Neuronal stem cell (in vitro differentiated cells): ENCODE results near the gene LGALS3BP.
A peak's percentile ranks its signal among the peaks of the same experiment; 100 is the strongest.

Source experiments
- DNase-seq: peaks from one replicate; pipeline ENCODE4 v3.0.0-alpha.2; 2013; ENCODE audit warnings: low spot score
- H2AFZ ChIP-seq: one replicate; pipeline ENCODE4 v1.6.1; 2013; ENCODE audit warnings: mild to moderate bottlenecking, low read length, inconsistent platforms
- H2AK5ac ChIP-seq: 2 replicates; pipeline ENCODE4 v1.6.1; 2013; ENCODE audit warnings: low read depth, mild to moderate bottlenecking, inconsistent platforms, low read length, moderate library complexity, mixed read lengths
- H2BK120ac ChIP-seq: 2 replicates; pipeline ENCODE4 v1.6.1; 2013; ENCODE audit warnings: low read depth, mild to moderate bottlenecking, inconsistent platforms, low read length, moderate library complexity, mixed read lengths
- H2BK12ac ChIP-seq: one replicate; pipeline ENCODE4 v1.6.1; 2013; ENCODE audit warnings: low read length, inconsistent platforms
- H2BK15ac ChIP-seq: 2 replicates; pipeline ENCODE4 v1.6.1; 2013; ENCODE audit warnings: mild to moderate bottlenecking, low read length, inconsistent platforms, mixed read lengths
- H2BK5ac ChIP-seq: one replicate; pipeline ENCODE4 v1.6.1; 2013; ENCODE audit warnings: inconsistent platforms, mild to moderate bottlenecking, low read length, moderate library complexity
- H3K14ac ChIP-seq: one replicate; pipeline ENCODE4 v1.6.1; 2013; ENCODE audit warnings: low read length, inconsistent platforms
- H3K18ac ChIP-seq: 2 replicates; pipeline ENCODE4 v1.6.1; 2013; ENCODE audit warnings: low read length, inconsistent platforms
- H3K23ac ChIP-seq: 2 replicates; pipeline ENCODE4 v1.6.1; 2013; ENCODE audit warnings: low read depth, mild to moderate bottlenecking, mixed read lengths, low read length, inconsistent platforms; ENCODE audit not compliant: poor library complexity
- H3K27ac ChIP-seq: replicated peaks from 3 replicates; pipeline ENCODE4 v1.5.1; 2013; ENCODE audit warnings: low read length, inconsistent platforms
- H3K27me3 ChIP-seq, 3 experiments: 2 replicates each; pipeline ENCODE4 v1.6.1; 2013; ENCODE audit warnings: low read length in 3 of 3, mild to moderate bottlenecking in 2 of 3, inconsistent platforms in 1 of 3, low read depth in 1 of 3, mixed read lengths in 1 of 3, moderate library complexity in 1 of 3; ENCODE audit not compliant: control insufficient read depth in 3 of 3, insufficient read depth in 3 of 3
- H3K36me3 ChIP-seq, 2 donors: replicated peaks in 1 of 2; 2 replicates each; pipeline ENCODE4 v1.6.1; 2013; ENCODE audit warnings: low read length in 2 of 2; ENCODE audit not compliant: control insufficient read depth in 2 of 2, insufficient read depth in 2 of 2
- H3K4ac ChIP-seq: 2 replicates; pipeline ENCODE4 v1.6.1; 2013; ENCODE audit warnings: inconsistent platforms, mild to moderate bottlenecking, low read length, moderate library complexity
- H3K4me1 ChIP-seq, 2 donors: 1 replicate in 1 of 2; 2 replicates in 1 of 2; pipeline ENCODE4 v1.6.1; 2013; ENCODE audit warnings: low read length in 2 of 2, low read depth in 1 of 2; ENCODE audit not compliant: control insufficient read depth in 2 of 2, insufficient read depth in 1 of 2
- H3K4me2 ChIP-seq: one replicate; pipeline ENCODE4 v1.6.1; 2013; ENCODE audit warnings: mild to moderate bottlenecking, low read length, inconsistent platforms; ENCODE audit not compliant: insufficient read depth, poor library complexity, severe bottlenecking
- H3K4me3 ChIP-seq, 2 donors: 2 replicates each; pipeline ENCODE4 v1.5.1; 2013; ENCODE audit warnings: low read length in 2 of 2, mild to moderate bottlenecking in 2 of 2, inconsistent platforms in 1 of 2, moderate library complexity in 1 of 2
- H3K79me1 ChIP-seq: one replicate; pipeline ENCODE4 v1.6.1; 2013; ENCODE audit warnings: low read depth, mild to moderate bottlenecking, inconsistent platforms, low read length, moderate library complexity
- H3K9ac ChIP-seq: one replicate; pipeline ENCODE4 v1.6.1; 2013; ENCODE audit warnings: mild to moderate bottlenecking, low read depth, low read length, inconsistent platforms; ENCODE audit not compliant: poor library complexity
- H3K9me3 ChIP-seq, 2 donors: replicated peaks in 1 of 2; 2 replicates each; pipeline versions ENCODE3 to v1.6.1; 2013; ENCODE audit warnings: low read length in 2 of 2, mild to moderate bottlenecking in 2 of 2, inconsistent platforms in 1 of 2, low read depth in 1 of 2, mixed read lengths in 1 of 2, moderate library complexity in 1 of 2; ENCODE audit not compliant: control insufficient read depth in 2 of 2, insufficient read depth in 1 of 2
- H4K8ac ChIP-seq: one replicate; pipeline ENCODE4 v1.6.1; 2013; ENCODE audit warnings: low read depth, mild to moderate bottlenecking, inconsistent platforms, low read length, moderate library complexity
- H4K91ac ChIP-seq: one replicate; pipeline ENCODE4 v1.6.1; 2013; ENCODE audit warnings: low read length, low read depth, mild to moderate bottlenecking, inconsistent platforms; ENCODE audit not compliant: poor library complexity
- WGBS, 2 donors: extraction: QIAGEN DNeasy Blood & Tissue Kit; methylation state at CpG; one replicate each; pipeline ENCODE4 v1.1.7; 2013; ENCODE audit warnings: missing lambda C conversion rate in 2 of 2, mixed read lengths in 1 of 2; ENCODE audit not compliant: insufficient read length in 2 of 2, insufficient replicate concordance in 1 of 2; ENCODE audit errors: extremely low coverage in 2 of 2; 5-methylcytosine and 5-hydroxymethylcytosine counted together

Gene LGALS3BP

DNA sequence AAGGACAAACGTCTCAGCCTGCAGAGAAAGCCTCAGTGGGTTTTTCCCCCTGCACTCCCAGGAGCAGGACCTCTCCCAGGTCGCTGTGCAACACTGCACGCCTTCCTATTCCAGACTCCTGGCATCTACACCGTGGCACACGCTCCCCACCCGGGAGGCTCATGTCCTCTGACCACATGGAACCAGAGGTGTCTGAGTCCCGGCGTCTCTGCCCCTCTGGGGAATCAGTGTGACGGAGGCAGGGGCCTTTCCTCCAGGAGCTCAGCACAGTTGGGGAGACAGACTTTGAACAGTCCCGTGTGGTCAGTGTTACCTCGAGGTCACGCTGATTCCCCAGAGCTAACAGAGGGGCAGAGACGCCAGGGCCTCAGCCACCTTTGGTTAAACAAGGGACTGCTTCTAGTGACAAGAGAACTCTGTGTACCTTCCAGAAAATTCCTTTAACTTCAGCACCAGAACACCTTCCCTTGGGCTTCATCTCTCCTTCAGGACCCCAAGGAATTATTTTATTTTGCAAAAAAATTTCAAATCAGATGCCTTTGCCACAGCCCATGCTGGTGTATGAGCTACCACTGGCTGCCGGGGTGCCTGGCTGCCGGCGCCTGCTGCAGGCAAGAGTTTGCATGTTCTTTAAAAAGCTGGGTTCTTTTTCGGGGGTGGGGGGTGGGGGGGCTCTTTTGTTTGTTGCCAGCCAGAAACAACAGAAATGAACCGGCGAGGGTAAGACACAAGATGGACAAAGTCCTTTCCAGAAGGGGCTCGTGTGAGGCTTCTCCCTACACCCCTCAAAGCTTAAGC is 23.3 kb upstream of the LGALS3BP start:
- Histone ChIP-seq H2BK120ac (no peak overlapping the region), H2BK5ac (no peak overlapping the region), H3K4me1 (peaks cover 4 to 6% of the 10 kb centered on the region in 2 donors), H3K27ac (no peak overlapping the region), H3K4me2 (no peak overlapping the region), H3K14ac (no peak overlapping the region), H4K91ac (no peak overlapping the region), H3K4me3 (no peak overlapping the region), H3K18ac (no peak overlapping the region), H2AK5ac (no peak overlapping the region), H3K79me1 (peaks cover 28% of the 10 kb centered on the region), H3K9ac (no peak overlapping the region), H4K8ac (no peak overlapping the region), H2AFZ (no peak overlapping the region), H3K27me3 (no peaks in the 10 kb centered on the region), H3K9me3 (no peaks in the 10 kb centered on the region), H2BK15ac (no peak overlapping the region), H3K36me3 (peaks cover 5 to 39% of the 10 kb centered on the region in 2 donors), H3K23ac (no peak overlapping the region), H2BK12ac (no peak overlapping the region), H3K4ac (no peak overlapping the region)
- WGBS, 2 donors, result no CpG with 5 or more reads among the region's 20 CpGs
- no peak for DNase-seq

DNA sequence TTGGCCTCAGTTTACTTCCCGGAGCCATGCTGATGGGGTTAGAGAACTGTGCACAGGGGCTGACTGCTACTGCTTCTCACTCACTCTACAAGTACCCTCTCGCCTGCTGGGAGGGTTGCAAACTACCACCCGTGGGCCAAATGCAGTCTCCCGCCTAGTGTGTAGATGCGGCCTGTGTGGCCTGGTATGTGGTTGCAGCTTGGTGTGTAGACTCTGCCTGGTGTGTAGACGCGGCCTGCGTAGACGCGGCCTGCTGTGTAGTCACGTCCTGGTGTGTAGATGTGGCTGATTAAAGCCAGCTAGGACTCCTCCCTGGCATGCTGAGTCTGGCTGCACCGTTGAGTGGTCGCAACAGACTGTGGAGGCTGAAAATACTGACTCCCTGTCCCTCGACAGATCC is 22.6 kb upstream of the LGALS3BP start:
- no CpG with 5 or more reads among the region's 14 CpGs for WGBS, 2 donors
- Histone ChIP-seq H3K9me3 (no peaks in the 10 kb centered on the region), H3K18ac (no peak overlapping the region), H4K8ac (no peak overlapping the region), H3K4me3 (no peak overlapping the region), H2BK120ac (no peak overlapping the region), H2BK12ac (no peak overlapping the region), H3K27me3 (no peaks in the 10 kb centered on the region), H3K4me1 (peaks cover 4 to 6% of the 10 kb centered on the region in 2 donors), H3K36me3 (peaks cover 9 to 39% of the 10 kb centered on the region in 2 donors), H3K79me1 (peaks cover 29% of the 10 kb centered on the region), H3K14ac (no peak overlapping the region), H2BK15ac (no peak overlapping the region), H2BK5ac (no peak overlapping the region), H3K9ac (no peak overlapping the region), H3K4ac (no peak overlapping the region), H3K27ac (no peak overlapping the region), H2AFZ (no peak overlapping the region), H3K4me2 (no peak overlapping the region), H4K91ac (no peak overlapping the region), H2AK5ac (no peak overlapping the region), H3K23ac (no peak overlapping the region)
- DNase-seq, result no peak

DNA sequence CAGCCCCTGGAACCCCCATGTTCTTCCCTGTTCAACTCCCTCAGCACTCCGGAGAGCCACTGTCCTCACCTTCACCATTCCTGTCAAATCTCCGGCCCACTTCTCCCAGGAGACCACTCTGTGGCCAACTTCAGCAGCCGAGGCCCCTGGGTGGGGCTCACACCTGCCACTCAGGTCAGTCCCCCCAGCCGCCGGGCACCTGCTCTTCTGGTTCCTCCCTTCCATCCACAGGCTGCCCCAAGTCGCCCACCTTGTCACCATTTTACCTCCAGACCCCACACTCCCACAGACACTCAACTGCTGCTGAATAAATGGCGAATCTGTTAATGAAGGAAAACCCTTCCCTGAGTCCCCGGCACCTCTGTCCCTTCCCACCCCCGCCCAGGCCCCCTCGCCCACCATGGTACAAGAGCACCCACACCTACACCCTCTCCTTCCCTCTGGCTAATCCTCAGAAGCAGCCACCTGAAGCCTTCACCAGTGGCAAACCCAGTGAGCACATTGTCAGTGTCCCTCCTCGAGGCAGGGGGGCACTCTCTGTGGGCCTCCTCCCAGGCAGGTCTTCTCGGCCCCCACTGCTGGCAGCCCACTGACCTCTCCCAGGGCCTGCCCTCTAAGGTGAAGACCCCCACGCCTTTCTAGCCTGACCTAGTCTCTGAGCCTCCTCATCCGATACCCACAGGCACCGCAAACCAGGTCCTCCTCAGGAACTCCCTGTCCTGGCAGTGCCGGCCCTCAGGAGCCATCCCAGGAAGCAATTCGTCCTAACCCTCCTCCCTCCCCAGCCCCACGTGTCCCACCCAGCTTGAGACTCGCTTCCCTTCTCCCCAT is 21.7 kb upstream of the LGALS3BP start:
- WGBS, 2 donors, result no CpG with 5 or more reads among the region's 19 CpGs

More for the DNA sequence above, 21.7 kb upstream of the LGALS3BP start:
- Histone ChIP-seq H2AK5ac (no peak overlapping the region), H4K91ac (no peak overlapping the region), H3K4me1 (peaks cover 4 to 6% of the 10 kb centered on the region in 2 donors), H3K9me3 (no peaks in the 10 kb centered on the region), H2BK12ac (no peak overlapping the region), H3K23ac (peak overlapping the region; percentile 37), H2BK5ac (peak overlapping the region; percentile 20), H3K79me1 (peaks cover 29% of the 10 kb centered on the region), H3K27ac (no peak overlapping the region), H3K36me3 (peaks cover 12 to 44% of the 10 kb centered on the region in 2 donors), H2BK120ac (no peak overlapping the region), H3K4me3 (no peak overlapping the region), H3K9ac (no peak overlapping the region), H3K4ac (no peak overlapping the region), H2BK15ac (no peak overlapping the region), H3K14ac (no peak overlapping the region), H3K27me3 (no peaks in the 10 kb centered on the region), H3K4me2 (no peak overlapping the region), H2AFZ (no peak overlapping the region), H3K18ac (peak overlapping the region; percentile 45), H4K8ac (no peak overlapping the region)
- no peak for DNase-seq
